Activated CD4-positive, CD25-positive, alpha-beta regulatory T cell treated with anti-CD3 and anti-CD28 coated beads, Interleukin-2, amount 50 U/mL, for 72 hours (primary cell): Measurements from ENCODE around the gene OSBP2.
"Not testable (repeated sequence)": the region's sequence is repeated elsewhere in the genome, so short reads cannot be mapped to it uniquely, and the experiment has no call there.

Experiments
- DNase-seq: peaks from one replicate; pipeline ENCODE4 v3.0.0; 2021

The OSBP2 gene

GRCh38 chr22:30720263-30720837 lies 25.7 kb downstream of the OSBP2 start:
- no peak for DNase-seq

GRCh38 chr22:30721741-30722140 lies 27.1 kb downstream of the OSBP2 start:
- DNase-seq = no peak

- no peak for DNase-seq
These were observed 34.2 kb downstream of the OSBP2 start for GRCh38 chr22:30728826-30729225.

- DNase-seq = no peak
These were observed 37.0 kb downstream of the OSBP2 start for GRCh38 chr22:30731658-30732057.

GRCh38 chr22:30732426-30732825 lies 37.8 kb downstream of the OSBP2 start:
- DNase-seq = no peak

GRCh38 chr22:30733181-30733631 lies 38.5 kb downstream of the OSBP2 start:
- DNase-seq = no peak

- DNase-seq = not testable (repeated sequence)
These were observed 45.3 kb downstream of the OSBP2 start for GRCh38 chr22:30740007-30740406.

- not testable (repeated sequence) for DNase-seq
These were observed 45.8 kb downstream of the OSBP2 start for GRCh38 chr22:30740511-30740910.

- no peak for DNase-seq
These were observed 47.9 kb downstream of the OSBP2 start for GRCh38 chr22:30742291-30743256.

GRCh38 chr22:30743257-30744020 lies 48.8 kb downstream of the OSBP2 start:
- no peak for DNase-seq

GRCh38 chr22:30744224-30744623 lies 49.5 kb downstream of the OSBP2 start:
- DNase-seq = no peak

- no peak for DNase-seq
These were observed 52.8 kb downstream of the OSBP2 start for GRCh38 chr22:30747493-30747892.

GRCh38 chr22:30749272-30749671 lies 54.6 kb downstream of the OSBP2 start:
- DNase-seq = no peak

- DNase-seq = no peak
These were observed 55.2 kb downstream of the OSBP2 start for GRCh38 chr22:30749849-30750248.

- no peak for DNase-seq
These were observed 56.9 kb downstream of the OSBP2 start for GRCh38 chr22:30751529-30751928.

GRCh38 chr22:30752771-30753170 lies 58.1 kb downstream of the OSBP2 start:
- no peak for DNase-seq

GRCh38 chr22:30753701-30754100 lies 59.0 kb downstream of the OSBP2 start:
- DNase-seq = no peak

- DNase-seq = no peak
These were observed 59.8 kb downstream of the OSBP2 start for GRCh38 chr22:30754521-30754920.

GRCh38 chr22:30754971-30755758 lies 60.5 kb downstream of the OSBP2 start:
- DNase-seq = no peak

GRCh38 chr22:30755759-30756124 lies 61.1 kb downstream of the OSBP2 start:
- DNase-seq = no peak

- DNase-seq = no peak
These were observed 69.4 kb downstream of the OSBP2 start for GRCh38 chr22:30763815-30764673.

- DNase-seq = no peak
These were observed 73.0 kb downstream of the OSBP2 start for GRCh38 chr22:30767661-30768060.
